PC-3 (cell line): ENCODE results near the gene TMIGD1. TPM values are rescaled to one million over a fixed set of nuclear protein-coding genes. Genes with fewer than 3 reads are reported as not detected.

Experiments used
- ATAC-seq: fragments of 200-7000 bp; cut with Tn5 transposase; 2 replicates; pipeline ENCODE4 v1.9.1; 2020; ENCODE audit warnings: mild to moderate bottlenecking, moderate library complexity
- BruUV-seq: library from RNA; stranded (reverse); fragments of 400-500 nt; replicated peaks from 2 replicates; lab custom pipeline; 2021; lab: Mats Ljungman, UMichigan
- CTCF ChIA-PET: fragments of 300-600 bp; sonication (Branson Sonifier 250); formaldehyde crosslinking; loops from one replicate; lab custom pipeline; 2022; ENCODE audit warnings: antibody characterized with exemption; lab: Charles Lee
- POLR2A ChIA-PET: fragments of 300-600 bp; sonication (Branson Sonifier 250); formaldehyde crosslinking; loops from one replicate; lab custom pipeline; 2022; ENCODE audit warnings: antibody characterized with exemption; ENCODE audit not compliant: unreplicated experiment; lab: Charles Lee
- DNase-seq: peaks from one replicate; pipeline ENCODE4 v3.0.0-alpha.2; 2015
- H2AFZ ChIP-seq: fragments of 300-600 bp; sonication (generic); 2 replicates; pipeline ENCODE4 v1.6.0; 2016; ENCODE audit warnings: antibody characterized with exemption, low read length
- H3F3A ChIP-seq: fragments of 300-600 bp; sonication (generic); one replicate; pipeline ENCODE4 v1.6.0; 2017; ENCODE audit warnings: antibody characterized with exemption, low read length, control low read depth, mild to moderate bottlenecking; ENCODE audit not compliant: unreplicated experiment
- H3K27ac ChIP-seq: fragments of 300-600 bp; sonication (generic); 2 replicates; pipeline ENCODE4 v1.5.1; 2016; ENCODE audit warnings: mild to moderate bottlenecking, low read length
- H3K27me3 ChIP-seq: fragments of 300-600 bp; sonication (generic); 2 replicates; pipeline ENCODE4 v1.6.1; 2016; ENCODE audit warnings: low read length, mixed read lengths
- H3K36me3 ChIP-seq: fragments of 300-600 bp; sonication (generic); 2 replicates; pipeline ENCODE4 v1.6.1; 2016; ENCODE audit warnings: low read depth, mixed run types, low read length, mixed read lengths
- H3K4me1 ChIP-seq: fragments of 300-600 bp; sonication (generic); 2 replicates; pipeline ENCODE4 v1.5.1; 2016; ENCODE audit warnings: low read length; ENCODE audit not compliant: insufficient read depth
- H3K4me2 ChIP-seq: fragments of 300-600 bp; sonication (generic); 2 replicates; pipeline ENCODE4 v1.6.0; 2016; ENCODE audit warnings: low read length
- H3K4me3 ChIP-seq: fragments of 300-600 bp; sonication (generic); 2 replicates; pipeline ENCODE4 v1.5.1; 2016; ENCODE audit warnings: mild to moderate bottlenecking, low read length, mixed read lengths
- H3K79me2 ChIP-seq: fragments of 300-600 bp; sonication (generic); 2 replicates; pipeline ENCODE4 v1.6.1; 2017; ENCODE audit warnings: low read length, mixed read lengths
- H3K9ac ChIP-seq: fragments of 300-600 bp; sonication (generic); 2 replicates; pipeline ENCODE4 v1.6.0; 2016; ENCODE audit warnings: mild to moderate bottlenecking, low read length
- H3K9me2 ChIP-seq: fragments of 300-600 bp; sonication (generic); replicated peaks from 2 replicates; pipeline ENCODE4 v1.6.1; 2016; ENCODE audit warnings: mixed run types, low read length, mixed read lengths
- H3K9me3 ChIP-seq: fragments of 300-600 bp; sonication (generic); 2 replicates; pipeline ENCODE4 v1.6.1; 2016; ENCODE audit warnings: low read length, mixed read lengths
- H4K20me1 ChIP-seq: fragments of 300-600 bp; sonication (generic); 2 replicates; pipeline ENCODE4 v1.6.1; 2016; ENCODE audit warnings: low read length, mixed read lengths
- CTCF ChIP-seq: fragments of 300-600 bp; sonication (generic); conservative IDR thresholded peaks from 2 replicates; pipeline ENCODE4 v1.5.1; 2017; ENCODE audit warnings: antibody characterized with exemption, low read depth, mild to moderate bottlenecking, low read length
- EZH2 ChIP-seq: fragments of 300-600 bp; sonication (generic); IDR thresholded peaks from one replicate; pipeline ENCODE4 v1.6.1; 2017; ENCODE audit warnings: antibody characterized with exemption, mild to moderate bottlenecking, low read length; ENCODE audit not compliant: unreplicated experiment
- EZH2phosphoT487 ChIP-seq: fragments of 300-600 bp; sonication (generic); IDR thresholded peaks from 2 replicates; pipeline ENCODE4 v1.6.1; 2018; ENCODE audit warnings: mild to moderate bottlenecking, antibody characterized with exemption, low read length, borderline replicate concordance
- intact Hi-C: fragments of 100-400 bp; cut with micrococcal nuclease; formaldehyde crosslinking; loops from 2 replicates; pipeline ENCODE4 v1.9.0; 2023
- total RNA-seq: library from RNA; depleted of rRNA; stranded (reverse); fragments of >200 nt; gene quantifications from 2 replicates; pipeline ENCODE4 v1.2.3, GENCODE V29; 2014

TMIGD1 gene
- total RNA-seq, 1 experiment from 2014 or later: not detected

GRCh38 chr17:30376621-30377452 lies 43.0 kb upstream of the TMIGD1 start:
- ChIA-PET POLR2A (no interaction called here), CTCF (interaction anchor here (0.5 kb wide), 1 partner anchor 447 kb away, joined by 12 read pairs; the partner anchor contains the start of gene SSH2)
- H3K27me3 ChIP-seq: no peaks in the 10 kb centered on the region
- no peaks in the 10 kb centered on the region for H3F3A ChIP-seq
- TF ChIP-seq EZH2phosphoT487 (no peak), EZH2 (no peak), CTCF (no peak)
- ATAC-seq (peak; percentile 21), DNase-seq (peak; percentile 55)
- H3K79me2 ChIP-seq: peaks cover 23% of the 10 kb centered on the region
- no peaks in the 10 kb centered on the region for H3K36me3 ChIP-seq
- H4K20me1 ChIP-seq: peaks cover 11% of the 10 kb centered on the region; the same call in 1 of the 2 replicates
- H3K9ac ChIP-seq: no peak overlapping the region
- peak overlapping the region; percentile 50 for H3K4me2 ChIP-seq
- no peak overlapping the region for H2AFZ ChIP-seq
- intact Hi-C loops: loop anchor here (1.0 kb wide), 1 partner anchor 37 kb away; no protein-coding TSS in a partner anchor
- no peaks in the 10 kb centered on the region for H3K9me2 ChIP-seq
- H3K4me1 ChIP-seq: peaks cover 40% of the 10 kb centered on the region
- H3K27ac ChIP-seq: peak overlapping the region; percentile 12
- no TSS peak for BruUV-seq
- H3K4me3 ChIP-seq: no peak overlapping the region
- H3K9me3 ChIP-seq: no peaks in the 10 kb centered on the region

- Histone ChIP-seq H3K4me2 (no peak overlapping the region), H3K27me3 (no peaks in the 10 kb centered on the region)
Observed at GRCh38 chr17:30375661-30376060, 41.8 kb upstream of the TMIGD1 start.

More at GRCh38 chr17:30375661-30376060, 41.8 kb upstream of the TMIGD1 start:
- Histone ChIP-seq H3K9me2 (no peaks in the 10 kb centered on the region), H3K9ac (no peak overlapping the region), H4K20me1 (peaks cover 9% of the 10 kb centered on the region; the same call in 1 of the 2 replicates), H3K36me3 (no peaks in the 10 kb centered on the region), H3F3A (peaks cover 5% of the 10 kb centered on the region), H3K27ac (peak overlapping the region; percentile 12), H3K9me3 (no peaks in the 10 kb centered on the region), H3K4me3 (no peak overlapping the region), H3K79me2 (peaks cover 12% of the 10 kb centered on the region), H3K4me1 (peaks cover 41% of the 10 kb centered on the region), H2AFZ (no peak overlapping the region)
- no peak for ATAC-seq
- CTCF ChIA-PET: no interaction called here
- TF ChIP-seq EZH2phosphoT487 (no peak), EZH2 (no peak), CTCF (no peak)
- intact Hi-C loops: loop anchor here (1.0 kb wide), 1 partner anchor 35 kb away; no protein-coding TSS in a partner anchor
- POLR2A ChIA-PET: no interaction called here
- no TSS peak for BruUV-seq
- DNase-seq: no peak
